ENCODE data around the gene FASN.

Gene FASN

GRCh38 chr17:82108496-82108945, 10.5 kb upstream of the FASN start:
- no peak overlapping the region for H3K9ac ChIP-seq (ENCODE audit: low read length in 2 of 2)
- H3K27ac ChIP-seq (ENCODE audit: low read length): no peak overlapping the region
- H3K9me3 ChIP-seq (ENCODE audit: control insufficient read depth in 2 of 2, low read length in 2 of 2): no peaks in the 10 kb centered on the region
- H3K36me3 ChIP-seq (ENCODE audit: control insufficient read depth in 2 of 2, insufficient read depth in 2 of 2, low read length in 2 of 2): peaks cover 0 to 9% of the 10 kb centered on the region in 2 donors
- peaks cover 16% of the 10 kb centered on the region for H3K4me1 ChIP-seq (ENCODE audit: control insufficient read depth, insufficient read depth, low read length)
- H3K27me3 ChIP-seq (ENCODE audit: control insufficient read depth in 1 of 2, insufficient read depth in 2 of 2, low read length in 2 of 2): no peaks in the 10 kb centered on the region
- H3K4me3 ChIP-seq (ENCODE audit: low read length in 2 of 2): no peak overlapping the region

- Histone ChIP-seq H3K9me3 (ENCODE audit: control insufficient read depth in 2 of 2, low read length in 2 of 2) (no peaks in the 10 kb centered on the region), H3K27ac (ENCODE audit: low read length) (no peak overlapping the region), H3K27me3 (ENCODE audit: control insufficient read depth in 1 of 2, insufficient read depth in 2 of 2, low read length in 2 of 2) (no peaks in the 10 kb centered on the region), H3K36me3 (ENCODE audit: control insufficient read depth in 2 of 2, insufficient read depth in 2 of 2, low read length in 2 of 2) (peaks cover 0 to 6% of the 10 kb centered on the region in 2 donors), H3K4me1 (ENCODE audit: control insufficient read depth, insufficient read depth, low read length) (peaks cover 18% of the 10 kb centered on the region), H3K9ac (ENCODE audit: low read length in 2 of 2) (no peak overlapping the region), H3K4me3 (ENCODE audit: low read length in 2 of 2) (no peak overlapping the region)
Measured at GRCh38 chr17:82108038-82108437, 10.0 kb upstream of the FASN start.

GRCh38 chr17:82107341-82107860, 9.4 kb upstream of the FASN start:
- Histone ChIP-seq H3K27me3 (ENCODE audit: control insufficient read depth in 1 of 2, insufficient read depth in 2 of 2, low read length in 2 of 2) (no peaks in the 10 kb centered on the region), H3K36me3 (ENCODE audit: control insufficient read depth in 2 of 2, insufficient read depth in 2 of 2, low read length in 2 of 2) (peaks cover 0 to 2% of the 10 kb centered on the region in 2 donors), H3K9me3 (ENCODE audit: control insufficient read depth in 2 of 2, low read length in 2 of 2) (no peaks in the 10 kb centered on the region), H3K9ac (ENCODE audit: low read length in 2 of 2) (no peak overlapping the region), H3K4me3 (ENCODE audit: low read length in 2 of 2) (no peak overlapping the region), H3K27ac (ENCODE audit: low read length) (no peak overlapping the region), H3K4me1 (ENCODE audit: control insufficient read depth, insufficient read depth, low read length) (peaks cover 18% of the 10 kb centered on the region)

- H3K4me3 ChIP-seq (ENCODE audit: low read length in 2 of 2): peak overlapping the region in 1 of 2 donors; percentile 29
- H3K36me3 ChIP-seq (ENCODE audit: control insufficient read depth in 2 of 2, insufficient read depth in 2 of 2, low read length in 2 of 2): no peaks in the 10 kb centered on the region
- H3K27ac ChIP-seq (ENCODE audit: low read length): no peak overlapping the region
- H3K27me3 ChIP-seq (ENCODE audit: control insufficient read depth in 1 of 2, insufficient read depth in 2 of 2, low read length in 2 of 2): no peaks in the 10 kb centered on the region
- H3K4me1 ChIP-seq (ENCODE audit: control insufficient read depth, insufficient read depth, low read length): peaks cover 20% of the 10 kb centered on the region
- no peaks in the 10 kb centered on the region for H3K9me3 ChIP-seq (ENCODE audit: control insufficient read depth in 2 of 2, low read length in 2 of 2)
- peak overlapping the region in 1 of 2 donors; percentile 42 for H3K9ac ChIP-seq (ENCODE audit: low read length in 2 of 2)
Measured at GRCh38 chr17:82106688-82107305, 8.8 kb upstream of the FASN start.

- H3K27ac ChIP-seq (ENCODE audit: low read length): no peak overlapping the region
- peak overlapping the region; percentile 6 to 42 for H3K9ac ChIP-seq (ENCODE audit: low read length in 2 of 2)
- peak overlapping the region in 1 of 2 donors; percentile 29 for H3K4me3 ChIP-seq (ENCODE audit: low read length in 2 of 2)
- no peaks in the 10 kb centered on the region for H3K36me3 ChIP-seq (ENCODE audit: control insufficient read depth in 2 of 2, insufficient read depth in 2 of 2, low read length in 2 of 2)
- no peaks in the 10 kb centered on the region for H3K9me3 ChIP-seq (ENCODE audit: control insufficient read depth in 2 of 2, low read length in 2 of 2)
- H3K27me3 ChIP-seq (ENCODE audit: control insufficient read depth in 1 of 2, insufficient read depth in 2 of 2, low read length in 2 of 2): no peaks in the 10 kb centered on the region
- H3K4me1 ChIP-seq (ENCODE audit: control insufficient read depth, insufficient read depth, low read length): peaks cover 24% of the 10 kb centered on the region
Measured at GRCh38 chr17:82105882-82106687, 8.0 kb upstream of the FASN start.

- no peaks in the 10 kb centered on the region for H3K9me3 ChIP-seq (ENCODE audit: control insufficient read depth in 2 of 2, low read length in 2 of 2)
- H3K27me3 ChIP-seq (ENCODE audit: control insufficient read depth in 1 of 2, insufficient read depth in 2 of 2, low read length in 2 of 2): no peaks in the 10 kb centered on the region
- H3K4me3 ChIP-seq (ENCODE audit: low read length in 2 of 2): no peak overlapping the region
- H3K9ac ChIP-seq (ENCODE audit: low read length in 2 of 2): no peak overlapping the region
- H3K4me1 ChIP-seq (ENCODE audit: control insufficient read depth, insufficient read depth, low read length): peaks cover 25% of the 10 kb centered on the region
- no peak overlapping the region for H3K27ac ChIP-seq (ENCODE audit: low read length)
- no peaks in the 10 kb centered on the region for H3K36me3 ChIP-seq (ENCODE audit: control insufficient read depth in 2 of 2, insufficient read depth in 2 of 2, low read length in 2 of 2)
Measured at GRCh38 chr17:82105417-82105881, 7.4 kb upstream of the FASN start.

- peaks cover 25% of the 10 kb centered on the region for H3K4me1 ChIP-seq (ENCODE audit: control insufficient read depth, insufficient read depth, low read length)
- H3K27ac ChIP-seq (ENCODE audit: low read length): no peak overlapping the region
- H3K4me3 ChIP-seq (ENCODE audit: low read length in 2 of 2): no peak overlapping the region
- H3K9me3 ChIP-seq (ENCODE audit: control insufficient read depth in 2 of 2, low read length in 2 of 2): no peaks in the 10 kb centered on the region
- no peaks in the 10 kb centered on the region for H3K36me3 ChIP-seq (ENCODE audit: control insufficient read depth in 2 of 2, insufficient read depth in 2 of 2, low read length in 2 of 2)
- H3K9ac ChIP-seq (ENCODE audit: low read length in 2 of 2): no peak overlapping the region
- H3K27me3 ChIP-seq (ENCODE audit: control insufficient read depth in 1 of 2, insufficient read depth in 2 of 2, low read length in 2 of 2): no peaks in the 10 kb centered on the region
Measured at GRCh38 chr17:82104797-82105416, 6.9 kb upstream of the FASN start.

- H3K4me1 ChIP-seq (ENCODE audit: control insufficient read depth, insufficient read depth, low read length): peaks cover 36% of the 10 kb centered on the region
Measured at GRCh38 chr17:82103553-82104451, 5.8 kb upstream of the FASN start.

GRCh38 chr17:82101767-82102679, 4.0 kb upstream of the FASN start:
- Histone ChIP-seq H3K9ac (ENCODE audit: low read length in 2 of 2) (no peak overlapping the region), H3K9me3 (ENCODE audit: control insufficient read depth in 2 of 2, low read length in 2 of 2) (no peaks in the 10 kb centered on the region), H3K36me3 (ENCODE audit: control insufficient read depth in 2 of 2, insufficient read depth in 2 of 2, low read length in 2 of 2) (no peaks in the 10 kb centered on the region), H3K4me1 (ENCODE audit: control insufficient read depth, insufficient read depth, low read length) (peaks cover 45% of the 10 kb centered on the region), H3K4me3 (ENCODE audit: low read length in 2 of 2) (no peak overlapping the region), H3K27ac (ENCODE audit: low read length) (no peak overlapping the region), H3K27me3 (ENCODE audit: control insufficient read depth in 1 of 2, insufficient read depth in 2 of 2, low read length in 2 of 2) (no peaks in the 10 kb centered on the region)

More at GRCh38 chr17:82103553-82104451, 5.8 kb upstream of the FASN start:
- Histone ChIP-seq H3K36me3 (ENCODE audit: control insufficient read depth in 2 of 2, insufficient read depth in 2 of 2, low read length in 2 of 2) (no peaks in the 10 kb centered on the region), H3K4me3 (ENCODE audit: low read length in 2 of 2) (peak overlapping the region in 1 of 2 donors; percentile 15), H3K9ac (ENCODE audit: low read length in 2 of 2) (peak overlapping the region; percentile 38 to 47), H3K27me3 (ENCODE audit: control insufficient read depth in 1 of 2, insufficient read depth in 2 of 2, low read length in 2 of 2) (no peaks in the 10 kb centered on the region), H3K27ac (ENCODE audit: low read length) (peak overlapping the region; percentile 41), H3K9me3 (ENCODE audit: control insufficient read depth in 2 of 2, low read length in 2 of 2) (no peaks in the 10 kb centered on the region)

All from stomach smooth muscle (tissue), 2 donors.